GM19025 (cell line): ENCODE measurements around the gene STAMBP.
A peak's percentile ranks its signal among the peaks of the same experiment; 100 is the strongest.
"Not testable (repeated sequence)": the region's sequence is repeated elsewhere in the genome, so short reads cannot be mapped to it uniquely, and the experiment has no call there.

Experiments used
- ATAC-seq: cut with Tn5 transposase; IDR thresholded peaks from one replicate; pipeline ENCODE4 v1.9.1; 2021; ENCODE audit warnings: mild to moderate bottlenecking, low read depth, moderate library complexity; ENCODE audit not compliant: unreplicated experiment

The STAMBP gene

GRCh38 chr2:73828818-73829570 lies at the start of gene STAMBP:
STAMBP (plus strand) TSS chr2:73828961; CDS start chr2:73830857, 1,896 bp downstream.
- peak; percentile 77 for ATAC-seq

GRCh38 chr2:73779467-73780236 lies 49.1 kb upstream of the STAMBP start, which contains the start of gene DUSP11:
DUSP11 (minus strand) TSS chr2:73780103; CDS start chr2:73779974, 129 bp downstream.
- peak; percentile 95 for ATAC-seq

GRCh38 chr2:73780237-73780582 lies 48.6 kb upstream of the STAMBP start:
- ATAC-seq: no peak

- ATAC-seq: not testable (repeated sequence)
Measured at GRCh38 chr2:73783402-73783801, 45.4 kb upstream of the STAMBP start.

- not testable (repeated sequence) for ATAC-seq
Measured at GRCh38 chr2:73783883-73784282, 44.9 kb upstream of the STAMBP start, which contains the start of gene C2orf78. C2orf78 (plus strand) TSS chr2:73784183; CDS start chr2:73784310, 127 bp downstream.

GRCh38 chr2:73811878-73812277 lies 16.9 kb upstream of the STAMBP start:
- ATAC-seq: no peak

GRCh38 chr2:73812635-73813034 lies 16.1 kb upstream of the STAMBP start:
- ATAC-seq: no peak

GRCh38 chr2:73818296-73818695 lies 10.5 kb upstream of the STAMBP start:
- no peak for ATAC-seq

- peak; percentile 75 for ATAC-seq
Measured at GRCh38 chr2:73821227-73821626, 7.5 kb upstream of the STAMBP start.

GRCh38 chr2:73821669-73822068 lies 7.1 kb upstream of the STAMBP start:
- ATAC-seq: no peak

- ATAC-seq: peak; percentile 57
Measured at GRCh38 chr2:73822276-73822675, 6.5 kb upstream of the STAMBP start.

GRCh38 chr2:73822991-73823390 lies 5.8 kb upstream of the STAMBP start:
- no peak for ATAC-seq

- no peak for ATAC-seq
Measured at GRCh38 chr2:73823416-73823815, 5.3 kb upstream of the STAMBP start.

GRCh38 chr2:73823916-73824523 lies 4.7 kb upstream of the STAMBP start:
- ATAC-seq: no peak

GRCh38 chr2:73825408-73825807 lies 3.4 kb upstream of the STAMBP start:
- ATAC-seq: no peak

- no peak for ATAC-seq
Measured at GRCh38 chr2:73827018-73827417, 1.7 kb upstream of the STAMBP start.

- no peak for ATAC-seq
Measured at GRCh38 chr2:73827660-73828388, 937 bp upstream of the STAMBP start.

- no peak for ATAC-seq
Measured at GRCh38 chr2:73828389-73828817, 358 bp upstream of the STAMBP start.

GRCh38 chr2:73830871-73831401 lies 2.2 kb downstream of the STAMBP start:
- no peak for ATAC-seq

GRCh38 chr2:73832930-73833329 lies 4.2 kb downstream of the STAMBP start:
- no peak for ATAC-seq
